Neutrophil (primary cell): ENCODE measurements around the gene METTL9.
"Not testable (repeated sequence)": the region's sequence is repeated elsewhere in the genome, so short reads cannot be mapped to it uniquely, and the experiment has no call there.

Source experiments
- H3K27ac ChIP-seq: fragments of 200-600 bp; sonication (generic); 2 replicates; pipeline ENCODE4 v1.5.1; 2016; ENCODE audit warnings: mild to moderate bottlenecking, moderate library complexity
- H3K27me3 ChIP-seq: fragments of 200-600 bp; sonication (generic); 2 replicates; pipeline ENCODE4 v1.6.0; 2016; ENCODE audit warnings: mild to moderate bottlenecking
- H3K36me3 ChIP-seq: fragments of 200-600 bp; sonication (generic); 2 replicates; pipeline ENCODE4 v1.5.1; 2017
- H3K4me1 ChIP-seq, 2 experiments: fragments of 200-600 bp in 1 of 2; sonication (generic) in 1 of 2; 1 replicate in 1 of 2; 2 replicates in 1 of 2; pipeline versions ENCODE4 v1.5.1 to v1.6.1; 2013 to 2016; ENCODE audit warnings: low read depth in 1 of 2, low read length in 1 of 2, mild to moderate bottlenecking in 1 of 2, moderate library complexity in 1 of 2; ENCODE audit not compliant: control insufficient read depth in 1 of 2, insufficient read depth in 1 of 2
- H3K4me3 ChIP-seq, 2 experiments: fragments of 200-600 bp in 1 of 2; sonication (generic) in 1 of 2; 1 replicate in 1 of 2; 2 replicates in 1 of 2; pipeline ENCODE4 v1.5.1; 2013 to 2016; ENCODE audit warnings: low read depth in 1 of 2, low read length in 1 of 2, mild to moderate bottlenecking in 1 of 2, moderate library complexity in 1 of 2
- H3K9me3 ChIP-seq: fragments of 200-600 bp; sonication (generic); 2 replicates; pipeline ENCODE4 v1.5.1; 2016
- CTCF ChIP-seq: fragments of 200-600 bp; sonication (generic); IDR thresholded peaks from 2 replicates; pipeline ENCODE4 v1.5.1; 2016; ENCODE audit warnings: antibody characterized with exemption

Gene METTL9

GRCh38 chr16:21599122-21600030 lies at the start of gene METTL9:
METTL9 (plus strand) TSS chr16:21599577; CDS start chr16:21599734, 157 bp downstream.
- H3K27ac ChIP-seq = peak within 1 kb of the TSS; percentile 97
- peak; percentile 31 for TF ChIP-seq CTCF
- no peaks in the 10 kb centered on the region for H3K36me3 ChIP-seq
- H3K9me3 ChIP-seq = no peaks in the 10 kb centered on the region
- H3K27me3 ChIP-seq = no peaks in the 10 kb centered on the region
- peaks cover 75% of the 10 kb centered on the region in 2 experiments for H3K4me1 ChIP-seq
- peak within 1 kb of the TSS; percentile 79 to 83 for H3K4me3 ChIP-seq

GRCh38 chr16:21549975-21550374 lies 49.4 kb upstream of the METTL9 start:
- not testable (repeated sequence) for H3K9me3 ChIP-seq

GRCh38 chr16:21550435-21550834 lies 48.9 kb upstream of the METTL9 start:
- not testable (repeated sequence) for H3K4me3 ChIP-seq, H3K36me3 ChIP-seq, H3K9me3 ChIP-seq, H3K27me3 ChIP-seq, H3K27ac ChIP-seq, H3K4me1 ChIP-seq

More at GRCh38 chr16:21549975-21550374, 49.4 kb upstream of the METTL9 start:
- not testable (repeated sequence) for H3K36me3 ChIP-seq, H3K4me3 ChIP-seq, H3K27ac ChIP-seq, H3K4me1 ChIP-seq, H3K27me3 ChIP-seq

GRCh38 chr16:21551076-21551475 lies 48.3 kb upstream of the METTL9 start:
- H3K27me3 ChIP-seq, H3K9me3 ChIP-seq, H3K4me1 ChIP-seq, H3K4me3 ChIP-seq, H3K27ac ChIP-seq, H3K36me3 ChIP-seq: not testable (repeated sequence)

- not testable (repeated sequence) for H3K27ac ChIP-seq, H3K27me3 ChIP-seq, H3K4me1 ChIP-seq, H3K36me3 ChIP-seq, H3K4me3 ChIP-seq, H3K9me3 ChIP-seq
Measured at GRCh38 chr16:21551600-21551999, 47.8 kb upstream of the METTL9 start.

- H3K27me3 ChIP-seq, H3K4me3 ChIP-seq, H3K36me3 ChIP-seq, H3K4me1 ChIP-seq, H3K27ac ChIP-seq, H3K9me3 ChIP-seq: not testable (repeated sequence)
Measured at GRCh38 chr16:21553481-21554296, 45.7 kb upstream of the METTL9 start.

- H3K4me1 ChIP-seq = peaks cover 6 to 8% of the 10 kb centered on the region in 2 experiments
- peak overlapping the region in 1 of 2 experiments; percentile 34 for H3K4me3 ChIP-seq
- no peak overlapping the region for H3K27ac ChIP-seq
- TF ChIP-seq CTCF = peak; percentile 91
- H3K36me3 ChIP-seq = no peaks in the 10 kb centered on the region
- H3K27me3 ChIP-seq = no peaks in the 10 kb centered on the region
- no peaks in the 10 kb centered on the region for H3K9me3 ChIP-seq
Measured at GRCh38 chr16:21554795-21555585, 44.4 kb upstream of the METTL9 start.

GRCh38 chr16:21555621-21556020 lies 43.8 kb upstream of the METTL9 start:
- H3K4me3 ChIP-seq, H3K36me3 ChIP-seq, H3K9me3 ChIP-seq, H3K27ac ChIP-seq, H3K4me1 ChIP-seq, H3K27me3 ChIP-seq: not testable (repeated sequence)

GRCh38 chr16:21556026-21556595 lies 43.3 kb upstream of the METTL9 start:
- not testable (repeated sequence) for H3K27ac ChIP-seq, H3K4me3 ChIP-seq, H3K9me3 ChIP-seq, H3K27me3 ChIP-seq, H3K4me1 ChIP-seq, H3K36me3 ChIP-seq

- H3K4me1 ChIP-seq, H3K36me3 ChIP-seq, H3K4me3 ChIP-seq, H3K9me3 ChIP-seq, H3K27me3 ChIP-seq, H3K27ac ChIP-seq: not testable (repeated sequence)
Measured at GRCh38 chr16:21556651-21557241, 42.6 kb upstream of the METTL9 start.
